ENCODE results near the gene TMEM126B. TPM values are rescaled to one million over a fixed set of nuclear protein-coding genes. Genes with fewer than 3 reads are reported as not detected.

Gene TMEM126B
- total and polyA plus RNA-seq, 4 donors = 52.9 to 129 (median 65.1) TPM

DNA sequence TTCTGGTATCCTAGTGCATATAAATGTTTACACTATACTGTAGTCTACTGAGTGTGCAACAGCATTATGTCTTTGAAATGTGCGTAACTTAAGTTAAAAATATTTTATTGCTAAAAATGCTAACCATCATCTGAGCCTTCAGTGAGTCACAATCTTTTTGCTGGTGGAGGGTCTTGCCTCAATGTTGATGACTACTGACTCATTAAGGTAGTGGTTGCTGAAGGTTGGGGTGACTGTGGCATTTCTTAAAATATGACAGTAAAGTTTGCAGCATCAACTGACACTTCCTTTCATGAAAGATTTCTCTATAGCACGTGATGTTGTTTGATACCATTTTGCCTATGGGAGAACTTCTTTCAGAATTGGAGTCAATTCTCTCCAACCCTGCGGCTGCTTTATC, 45.0 kb downstream of the TMEM126B start:
- ATAC-seq (ENCODE audit: insufficient read depth, low FRiP score) (no peak), DNase-seq (no peak)
- Histone ChIP-seq H3K4me3 (no peak overlapping the region), H3K9me3 (ENCODE audit: control insufficient read depth in 4 of 4, insufficient read depth in 3 of 4, low read length in 3 of 4) (peaks cover 0 to 2% (median 0%) of the 10 kb centered on the region in 4 donors), H3K4me1 (ENCODE audit: control insufficient read depth in 5 of 5, insufficient read depth in 5 of 5, low read length in 5 of 5) (no peaks in the 10 kb centered on the region), H3K36me3 (ENCODE audit: control insufficient read depth in 4 of 4, insufficient read depth in 4 of 4, low read length in 4 of 4) (no peaks in the 10 kb centered on the region), H3K27ac (ENCODE audit: low read depth in 1 of 2, low read length in 1 of 2) (no peak overlapping the region), H3K27me3 (ENCODE audit: control insufficient read depth in 3 of 3, insufficient read depth in 3 of 3, low read length in 2 of 3) (no peaks in the 10 kb centered on the region), H3K9ac (ENCODE audit: insufficient read depth in 1 of 2, low read length in 2 of 2) (no peak overlapping the region)
- WGBS, 2 donors = 93 to 95% methylated on average over 3 of the region's 3 CpGs
- TF ChIP-seq, protein P1, sequence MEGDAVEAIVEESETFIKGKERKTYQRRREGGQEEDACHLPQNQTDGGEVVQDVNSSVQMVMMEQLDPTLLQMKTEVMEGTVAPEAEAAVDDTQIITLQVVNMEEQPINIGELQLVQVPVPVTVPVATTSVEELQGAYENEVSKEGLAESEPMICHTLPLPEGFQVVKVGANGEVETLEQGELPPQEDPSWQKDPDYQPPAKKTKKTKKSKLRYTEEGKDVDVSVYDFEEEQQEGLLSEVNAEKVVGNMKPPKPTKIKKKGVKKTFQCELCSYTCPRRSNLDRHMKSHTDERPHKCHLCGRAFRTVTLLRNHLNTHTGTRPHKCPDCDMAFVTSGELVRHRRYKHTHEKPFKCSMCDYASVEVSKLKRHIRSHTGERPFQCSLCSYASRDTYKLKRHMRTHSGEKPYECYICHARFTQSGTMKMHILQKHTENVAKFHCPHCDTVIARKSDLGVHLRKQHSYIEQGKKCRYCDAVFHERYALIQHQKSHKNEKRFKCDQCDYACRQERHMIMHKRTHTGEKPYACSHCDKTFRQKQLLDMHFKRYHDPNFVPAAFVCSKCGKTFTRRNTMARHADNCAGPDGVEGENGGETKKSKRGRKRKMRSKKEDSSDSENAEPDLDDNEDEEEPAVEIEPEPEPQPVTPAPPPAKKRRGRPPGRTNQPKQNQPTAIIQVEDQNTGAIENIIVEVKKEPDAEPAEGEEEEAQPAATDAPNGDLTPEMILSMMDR (IDR thresholded peaks at IDR 0.05; ENCODE audit: control extremely low read depth, extremely low read depth) = no peak

DNA sequence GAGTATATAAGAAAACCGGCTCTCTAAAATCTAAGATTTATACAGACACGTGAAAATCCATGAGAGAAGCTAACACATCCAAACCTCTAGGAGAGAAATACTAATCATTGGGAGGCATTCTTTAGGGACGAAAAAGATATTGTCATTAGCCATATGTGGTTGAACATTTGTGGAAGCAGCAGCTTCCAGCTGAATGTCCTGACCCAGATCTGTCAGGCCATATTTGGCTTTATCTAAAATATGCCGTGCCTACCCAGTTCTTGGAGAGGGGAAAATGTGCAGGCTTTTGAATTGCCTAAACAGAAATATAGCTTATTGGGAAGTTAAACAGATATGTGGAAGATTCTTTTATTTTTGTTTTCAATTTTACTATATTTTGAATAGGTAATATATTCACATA, 51.2 kb downstream of the TMEM126B start:
- Histone ChIP-seq H3K27ac (ENCODE audit: low read depth in 1 of 2, low read length in 1 of 2) (no peak overlapping the region), H3K4me3 (no peak overlapping the region), H3K9me3 (ENCODE audit: control insufficient read depth in 4 of 4, insufficient read depth in 3 of 4, low read length in 3 of 4) (peaks cover 0 to 1% (median 0%) of the 10 kb centered on the region in 4 donors), H3K36me3 (ENCODE audit: control insufficient read depth in 4 of 4, insufficient read depth in 4 of 4, low read length in 4 of 4) (no peaks in the 10 kb centered on the region), H3K27me3 (ENCODE audit: control insufficient read depth in 3 of 3, insufficient read depth in 3 of 3, low read length in 2 of 3) (no peaks in the 10 kb centered on the region), H3K9ac (ENCODE audit: insufficient read depth in 1 of 2, low read length in 2 of 2) (no peak overlapping the region), H3K4me1 (ENCODE audit: control insufficient read depth in 5 of 5, insufficient read depth in 5 of 5, low read length in 5 of 5) (peaks cover 0 to 34% (median 7%) of the 10 kb centered on the region in 5 donors)
- WGBS, 2 donors = 67 to 87% methylated on average over 4 of the region's 4 CpGs
- TF ChIP-seq, protein P1 (IDR thresholded peaks at IDR 0.05; ENCODE audit: control extremely low read depth, extremely low read depth) = no peak
- ATAC-seq (ENCODE audit: insufficient read depth, low FRiP score) (no peak), DNase-seq (peak in 1 of 3 donors; percentile 37)

DNA sequence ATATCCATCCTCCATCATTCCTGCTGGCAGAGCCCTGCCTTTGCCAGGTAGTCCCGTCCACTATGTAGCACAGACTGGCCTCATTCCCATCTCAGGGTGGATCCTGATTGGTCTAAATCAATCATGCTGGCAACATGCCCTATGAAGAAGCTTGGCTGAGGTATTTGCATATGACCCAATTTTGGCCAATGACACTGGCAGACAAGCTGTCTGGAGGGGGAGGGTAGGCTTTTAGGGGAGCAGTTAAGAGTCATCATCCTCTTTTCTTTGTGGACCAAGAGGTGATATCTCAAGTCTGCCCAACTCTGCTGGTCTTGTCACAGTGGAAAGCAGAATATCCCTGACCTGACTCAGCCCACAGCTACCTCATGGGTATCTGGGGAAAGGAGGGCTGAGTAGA, 52.5 kb downstream of the TMEM126B start:
- Histone ChIP-seq H3K4me1 (ENCODE audit: control insufficient read depth in 5 of 5, insufficient read depth in 5 of 5, low read length in 5 of 5) (peaks cover 0 to 47% (median 7%) of the 10 kb centered on the region in 5 donors), H3K4me3 (no peak overlapping the region), H3K9me3 (ENCODE audit: control insufficient read depth in 4 of 4, insufficient read depth in 3 of 4, low read length in 3 of 4) (no peaks in the 10 kb centered on the region), H3K27me3 (ENCODE audit: control insufficient read depth in 3 of 3, insufficient read depth in 3 of 3, low read length in 2 of 3) (no peaks in the 10 kb centered on the region), H3K27ac (ENCODE audit: low read depth in 1 of 2, low read length in 1 of 2) (no peak overlapping the region), H3K36me3 (ENCODE audit: control insufficient read depth in 4 of 4, insufficient read depth in 4 of 4, low read length in 4 of 4) (no peaks in the 10 kb centered on the region), H3K9ac (ENCODE audit: insufficient read depth in 1 of 2, low read length in 2 of 2) (no peak overlapping the region)
- WGBS, 2 donors = 73 to 90% methylated on average over 1 of the region's 1 CpG
- TF ChIP-seq, protein P1 (IDR thresholded peaks at IDR 0.05; ENCODE audit: control extremely low read depth, extremely low read depth) = no peak
- no peak for DNase-seq
- ATAC-seq (ENCODE audit: insufficient read depth, low FRiP score) = no peak
